Thoracic aorta (tissue), 2 donors: ENCODE data around the gene ACOT12. TPM values are rescaled to one million over a fixed set of nuclear protein-coding genes. Genes with fewer than 3 reads are reported as not detected.
"Not testable (repeated sequence)": the region's sequence is repeated elsewhere in the genome, so short reads cannot be mapped to it uniquely, and the experiment has no call there.

ENCODE experiments used
- ATAC-seq: fragments of 150-250 bp; one replicate; pipeline ENCODE4 v1.8.0; 2017; ENCODE audit warnings: low read depth; ENCODE audit not compliant: insufficient number of reproducible peaks, low FRiP score
- DNase-seq: peaks from one replicate; pipeline ENCODE4 v3.0.0-alpha.2; 2020; ENCODE audit warnings: low spot score
- H3K27ac ChIP-seq, 2 donors: fragments of 200-600 bp; sonication (generic); 1 replicate in 1 of 2; 2 replicates in 1 of 2; pipeline ENCODE4 v1.5.1; 2016; ENCODE audit warnings: mild to moderate bottlenecking in 2 of 2, moderate library complexity in 2 of 2
- H3K27me3 ChIP-seq: fragments of 200-600 bp; sonication (generic); replicated peaks from 2 replicates; pipeline ENCODE4 v1.6.0; 2016; ENCODE audit warnings: mild to moderate bottlenecking; ENCODE audit not compliant: insufficient read depth
- H3K36me3 ChIP-seq: fragments of 200-600 bp; sonication (generic); one replicate; pipeline ENCODE4 v1.5.1; 2016
- H3K4me1 ChIP-seq, 2 donors: fragments of 200-600 bp; sonication (generic); 1 replicate in 1 of 2; 2 replicates in 1 of 2; pipeline versions ENCODE4 v1.5.1 to v1.6.0; 2016; ENCODE audit warnings: low read depth in 2 of 2, mild to moderate bottlenecking in 1 of 2; ENCODE audit not compliant: control insufficient read depth in 1 of 2
- H3K4me3 ChIP-seq: fragments of 200-600 bp; sonication (generic); 2 replicates; pipeline ENCODE4 v1.5.1; 2016; ENCODE audit warnings: mild to moderate bottlenecking
- H3K9me3 ChIP-seq: fragments of 200-600 bp; sonication (generic); 2 replicates; pipeline ENCODE4 v1.5.1; 2016
- total RNA-seq, 2 donors: library from RNA; depleted of rRNA; stranded (reverse); fragments of >200 nt; gene quantifications; one replicate each; pipeline versions ENCODE4 v1.1.0 to v1.2.3, GENCODE V29; 2016
- TF ChIP-seq, protein P1 (sequence below): fragments of 200-600 bp; sonication (generic); IDR thresholded peaks from one replicate; pipeline ENCODE4 v1.5.1; 2019; ENCODE audit warnings: antibody characterized with exemption

ACOT12 gene
- total RNA-seq, 2 donors from 2014 or later = 2.3 TPM; not detected in 1

GRCh38 chr5:81350507-81350906, 43.4 kb downstream of the ACOT12 start:
- Histone ChIP-seq H3K27me3 (no peaks in the 10 kb centered on the region), H3K4me1 (no peaks in the 10 kb centered on the region), H3K4me3 (no peak overlapping the region), H3K27ac (no peak overlapping the region), H3K36me3 (no peaks in the 10 kb centered on the region), H3K9me3 (no peaks in the 10 kb centered on the region)
- ATAC-seq = no peak
- no peak for DNase-seq
- TF ChIP-seq, protein P1, sequence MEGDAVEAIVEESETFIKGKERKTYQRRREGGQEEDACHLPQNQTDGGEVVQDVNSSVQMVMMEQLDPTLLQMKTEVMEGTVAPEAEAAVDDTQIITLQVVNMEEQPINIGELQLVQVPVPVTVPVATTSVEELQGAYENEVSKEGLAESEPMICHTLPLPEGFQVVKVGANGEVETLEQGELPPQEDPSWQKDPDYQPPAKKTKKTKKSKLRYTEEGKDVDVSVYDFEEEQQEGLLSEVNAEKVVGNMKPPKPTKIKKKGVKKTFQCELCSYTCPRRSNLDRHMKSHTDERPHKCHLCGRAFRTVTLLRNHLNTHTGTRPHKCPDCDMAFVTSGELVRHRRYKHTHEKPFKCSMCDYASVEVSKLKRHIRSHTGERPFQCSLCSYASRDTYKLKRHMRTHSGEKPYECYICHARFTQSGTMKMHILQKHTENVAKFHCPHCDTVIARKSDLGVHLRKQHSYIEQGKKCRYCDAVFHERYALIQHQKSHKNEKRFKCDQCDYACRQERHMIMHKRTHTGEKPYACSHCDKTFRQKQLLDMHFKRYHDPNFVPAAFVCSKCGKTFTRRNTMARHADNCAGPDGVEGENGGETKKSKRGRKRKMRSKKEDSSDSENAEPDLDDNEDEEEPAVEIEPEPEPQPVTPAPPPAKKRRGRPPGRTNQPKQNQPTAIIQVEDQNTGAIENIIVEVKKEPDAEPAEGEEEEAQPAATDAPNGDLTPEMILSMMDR = no peak

DNA sequence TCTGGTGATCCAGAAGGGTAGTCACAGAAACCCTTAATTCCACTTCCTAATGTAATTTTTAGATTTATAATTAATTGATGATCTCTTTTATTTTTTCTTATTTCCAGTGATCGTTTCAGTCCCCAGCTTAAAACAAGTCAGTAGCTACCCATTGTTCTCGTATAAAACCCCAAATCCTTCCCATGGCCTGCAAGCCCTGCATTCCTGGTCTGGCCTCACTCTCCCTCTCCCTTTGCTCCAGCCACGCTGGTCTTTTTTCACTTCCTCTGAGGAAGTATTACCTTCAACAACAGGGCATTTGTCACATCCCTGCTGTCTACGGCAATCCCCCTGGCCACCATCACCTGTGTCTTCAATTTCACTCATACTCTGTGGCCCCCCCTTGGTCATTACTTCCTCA, 44.8 kb downstream of the ACOT12 start:
- Histone ChIP-seq H3K36me3 (no peaks in the 10 kb centered on the region), H3K4me3 (no peak overlapping the region), H3K4me1 (no peaks in the 10 kb centered on the region), H3K27ac (no peak overlapping the region), H3K9me3 (no peaks in the 10 kb centered on the region), H3K27me3 (no peaks in the 10 kb centered on the region)
- DNase-seq (no peak), ATAC-seq (no peak)
- TF ChIP-seq, protein P1 = no peak

GRCh38 chr5:81345411-81346003, 48.4 kb downstream of the ACOT12 start:
- no peaks in the 10 kb centered on the region for H3K4me1 ChIP-seq
- TF ChIP-seq, protein P1 = no peak
- ATAC-seq (no peak), DNase-seq (no peak)
- no peaks in the 10 kb centered on the region for H3K27me3 ChIP-seq
- no peaks in the 10 kb centered on the region for H3K9me3 ChIP-seq
- no peaks in the 10 kb centered on the region for H3K36me3 ChIP-seq
- no peak overlapping the region for H3K4me3 ChIP-seq
- no peak overlapping the region for H3K27ac ChIP-seq

DNA sequence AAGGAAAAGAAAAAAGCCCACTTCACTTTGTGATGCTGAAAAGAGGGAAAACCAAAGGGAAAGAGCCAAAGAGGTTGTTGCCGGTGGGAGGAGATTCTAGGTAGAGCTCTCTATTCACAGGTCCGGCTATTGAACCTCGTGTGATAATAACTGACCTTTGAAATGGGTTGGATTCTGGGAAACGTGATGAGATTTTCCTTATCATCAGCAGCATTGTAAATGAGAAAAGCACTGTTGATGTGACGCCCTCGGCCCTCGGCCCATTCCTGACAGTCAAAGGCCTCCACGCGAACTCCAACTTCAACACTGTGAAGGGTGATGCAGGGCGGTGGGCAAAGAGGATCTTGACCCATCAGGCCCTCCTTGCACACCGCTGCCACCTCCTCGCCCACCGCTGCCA, 49.2 kb downstream of the ACOT12 start:
- no peaks in the 10 kb centered on the region for H3K9me3 ChIP-seq
- no peak overlapping the region for H3K27ac ChIP-seq
- DNase-seq (no peak), ATAC-seq (no peak)
- TF ChIP-seq, protein P1 = no peak
- no peaks in the 10 kb centered on the region for H3K4me1 ChIP-seq
- H3K27me3 ChIP-seq = no peaks in the 10 kb centered on the region
- no peak overlapping the region for H3K4me3 ChIP-seq
- H3K36me3 ChIP-seq = no peaks in the 10 kb centered on the region

- not testable (repeated sequence) for H3K4me3 ChIP-seq, H3K36me3 ChIP-seq, H3K9me3 ChIP-seq, H3K4me1 ChIP-seq, DNase-seq, ATAC-seq, H3K27me3 ChIP-seq, H3K27ac ChIP-seq
Observed at GRCh38 chr5:81338213-81338612, 55.7 kb downstream of the ACOT12 start.

DNA sequence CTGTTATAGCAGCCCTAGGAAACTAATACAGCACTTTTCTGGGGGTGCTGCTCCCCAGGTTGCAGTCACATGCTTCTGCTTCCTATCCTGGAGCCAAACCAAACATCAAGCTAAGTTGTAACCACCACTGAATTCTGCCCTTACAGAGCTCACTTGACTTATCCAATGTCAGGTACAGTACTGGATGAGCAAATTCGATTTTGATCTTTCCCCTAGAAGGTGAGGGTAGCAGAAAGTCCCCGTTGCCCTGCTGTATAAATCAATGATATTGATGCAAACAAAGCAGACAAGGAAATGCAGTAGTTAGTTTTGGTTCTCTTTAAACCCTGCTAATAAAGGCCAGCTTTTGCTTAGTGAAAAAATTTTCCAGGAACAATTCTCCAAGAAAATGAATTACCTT, 56.1 kb downstream of the ACOT12 start:
- no peak for DNase-seq
- Histone ChIP-seq H3K27me3 (no peaks in the 10 kb centered on the region), H3K36me3 (no peaks in the 10 kb centered on the region), H3K27ac (no peak overlapping the region), H3K9me3 (no peaks in the 10 kb centered on the region), H3K4me3 (no peak overlapping the region), H3K4me1 (no peaks in the 10 kb centered on the region)
- TF ChIP-seq, protein P1 = no peak
- no peak for ATAC-seq
